ENCODE results near the gene SMYD5. TPM values are rescaled to one million over a fixed set of nuclear protein-coding genes. Genes with fewer than 3 reads are reported as not detected.
"Not testable (repeated sequence)": the region's sequence is repeated elsewhere in the genome, so short reads cannot be mapped to it uniquely, and the experiment has no call there.

Gene SMYD5
- total RNA-seq, 2 donors from 2014 or later, result 27.2 to 47.1 TPM

GRCh38 chr2:73255007-73255644 lies 41.1 kb downstream of the SMYD5 start:
- no peaks in the 10 kb centered on the region for H3K27me3 Mint-ChIP-seq
- H3K36me3 Mint-ChIP-seq, result peaks cover 5% of the 10 kb centered on the region
- no peak for ATAC-seq
- H3K9me3 Mint-ChIP-seq, result no peaks in the 10 kb centered on the region
- no peak for DNase-seq (ENCODE audit: low spot score)
- H3K27ac Mint-ChIP-seq, result no peak overlapping the region
- no peak overlapping the region for H3K4me3 Mint-ChIP-seq
- peaks cover 0 to 3% of the 10 kb centered on the region in 2 donors for H3K4me1 Mint-ChIP-seq (ENCODE audit: low read depth in 2 of 2)

- Mint-ChIP-seq H3K4me1 (ENCODE audit: low read depth in 2 of 2) (peaks cover 0 to 3% of the 10 kb centered on the region in 2 donors), H3K36me3 (peaks cover 5% of the 10 kb centered on the region), H3K27ac (no peak overlapping the region), H3K4me3 (no peak overlapping the region), H3K27me3 (no peaks in the 10 kb centered on the region), H3K9me3 (no peaks in the 10 kb centered on the region)
- no peak for DNase-seq (ENCODE audit: low spot score)
- ATAC-seq, result no peak
These were observed 42.0 kb downstream of the SMYD5 start for GRCh38 chr2:73255907-73256617.

GRCh38 chr2:73256618-73256922 lies 42.5 kb downstream of the SMYD5 start:
- peaks cover 0 to 3% of the 10 kb centered on the region in 2 donors for H3K4me1 Mint-ChIP-seq (ENCODE audit: low read depth in 2 of 2)
- H3K27ac Mint-ChIP-seq, result no peak overlapping the region
- no peaks in the 10 kb centered on the region for H3K27me3 Mint-ChIP-seq
- peaks cover 5% of the 10 kb centered on the region for H3K36me3 Mint-ChIP-seq
- DNase-seq (ENCODE audit: low spot score) (no peak), ATAC-seq (no peak)
- H3K9me3 Mint-ChIP-seq, result no peaks in the 10 kb centered on the region
- H3K4me3 Mint-ChIP-seq, result no peak overlapping the region

GRCh38 chr2:73257021-73257420 lies 43.0 kb downstream of the SMYD5 start:
- Mint-ChIP-seq H3K27me3 (no peaks in the 10 kb centered on the region), H3K36me3 (peaks cover 5% of the 10 kb centered on the region), H3K27ac (no peak overlapping the region), H3K4me1 (ENCODE audit: low read depth in 2 of 2) (peaks cover 0 to 3% of the 10 kb centered on the region in 2 donors), H3K9me3 (no peaks in the 10 kb centered on the region), H3K4me3 (no peak overlapping the region)
- DNase-seq (ENCODE audit: low spot score), result no peak
- ATAC-seq, result no peak

- Mint-ChIP-seq H3K27me3 (no peaks in the 10 kb centered on the region), H3K27ac (no peak overlapping the region), H3K36me3 (peaks cover 5% of the 10 kb centered on the region), H3K9me3 (no peaks in the 10 kb centered on the region), H3K4me1 (ENCODE audit: low read depth in 2 of 2) (peaks cover 0 to 3% of the 10 kb centered on the region in 2 donors), H3K4me3 (no peak overlapping the region)
- DNase-seq (ENCODE audit: low spot score) (no peak), ATAC-seq (no peak)
These were observed 43.5 kb downstream of the SMYD5 start for GRCh38 chr2:73257425-73258125.

- ATAC-seq (peak in 1 of 2 donors; percentile 4), DNase-seq (ENCODE audit: low spot score) (no peak)
- H3K36me3 Mint-ChIP-seq, result peaks cover 1% of the 10 kb centered on the region
- H3K4me1 Mint-ChIP-seq (ENCODE audit: low read depth in 2 of 2), result peaks cover 0 to 3% of the 10 kb centered on the region in 2 donors
- no peaks in the 10 kb centered on the region for H3K27me3 Mint-ChIP-seq
- H3K9me3 Mint-ChIP-seq, result no peaks in the 10 kb centered on the region
- H3K27ac Mint-ChIP-seq, result no peak overlapping the region
- no peak overlapping the region for H3K4me3 Mint-ChIP-seq
These were observed 44.3 kb downstream of the SMYD5 start for GRCh38 chr2:73258186-73258912.

- no peak for DNase-seq (ENCODE audit: low spot score)
- no peaks in the 10 kb centered on the region for H3K9me3 Mint-ChIP-seq
- no peaks in the 10 kb centered on the region for H3K36me3 Mint-ChIP-seq
- no peak overlapping the region for H3K27ac Mint-ChIP-seq
- H3K4me1 Mint-ChIP-seq (ENCODE audit: low read depth in 2 of 2), result peaks cover 0 to 3% of the 10 kb centered on the region in 2 donors
- no peak overlapping the region for H3K4me3 Mint-ChIP-seq
- ATAC-seq, result no peak
- no peaks in the 10 kb centered on the region for H3K27me3 Mint-ChIP-seq
These were observed 44.8 kb downstream of the SMYD5 start for GRCh38 chr2:73258913-73259215.

- no peak for DNase-seq (ENCODE audit: low spot score)
- Mint-ChIP-seq H3K27me3 (no peaks in the 10 kb centered on the region), H3K36me3 (no peaks in the 10 kb centered on the region), H3K4me3 (no peak overlapping the region), H3K27ac (no peak overlapping the region), H3K4me1 (ENCODE audit: low read depth in 2 of 2) (peaks cover 0 to 3% of the 10 kb centered on the region in 2 donors), H3K9me3 (no peaks in the 10 kb centered on the region)
- ATAC-seq, result no peak
These were observed 45.2 kb downstream of the SMYD5 start for GRCh38 chr2:73259276-73259675.

GRCh38 chr2:73259704-73260337 lies 45.8 kb downstream of the SMYD5 start:
- no peak for ATAC-seq
- no peaks in the 10 kb centered on the region for H3K27me3 Mint-ChIP-seq
- peaks cover 0 to 3% of the 10 kb centered on the region in 2 donors for H3K4me1 Mint-ChIP-seq (ENCODE audit: low read depth in 2 of 2)
- no peak overlapping the region for H3K27ac Mint-ChIP-seq
- no peak for DNase-seq (ENCODE audit: low spot score)
- no peaks in the 10 kb centered on the region for H3K36me3 Mint-ChIP-seq
- H3K9me3 Mint-ChIP-seq, result no peaks in the 10 kb centered on the region
- no peak overlapping the region for H3K4me3 Mint-ChIP-seq

- H3K27me3 Mint-ChIP-seq, result no peaks in the 10 kb centered on the region
- peaks cover 0 to 3% of the 10 kb centered on the region in 2 donors for H3K4me1 Mint-ChIP-seq (ENCODE audit: low read depth in 2 of 2)
- no peak overlapping the region for H3K4me3 Mint-ChIP-seq
- H3K9me3 Mint-ChIP-seq, result no peaks in the 10 kb centered on the region
- H3K27ac Mint-ChIP-seq, result no peak overlapping the region
- DNase-seq (ENCODE audit: low spot score) (no peak), ATAC-seq (no peak)
- no peaks in the 10 kb centered on the region for H3K36me3 Mint-ChIP-seq
These were observed 46.4 kb downstream of the SMYD5 start for GRCh38 chr2:73260338-73260984.

GRCh38 chr2:73262108-73262651 lies 48.1 kb downstream of the SMYD5 start:
- no peaks in the 10 kb centered on the region for H3K27me3 Mint-ChIP-seq
- H3K4me3 Mint-ChIP-seq, result no peak overlapping the region
- ATAC-seq, result no peak
- H3K36me3 Mint-ChIP-seq, result no peaks in the 10 kb centered on the region
- no peaks in the 10 kb centered on the region for H3K9me3 Mint-ChIP-seq
- H3K27ac Mint-ChIP-seq, result no peak overlapping the region
- no peak for DNase-seq (ENCODE audit: low spot score)
- peaks cover 4 to 5% of the 10 kb centered on the region in 2 donors for H3K4me1 Mint-ChIP-seq (ENCODE audit: low read depth in 2 of 2)

GRCh38 chr2:73262691-73263429 lies 48.8 kb downstream of the SMYD5 start:
- not testable (repeated sequence) for H3K9me3 Mint-ChIP-seq; H3K4me3 Mint-ChIP-seq; DNase-seq (ENCODE audit: low spot score); ATAC-seq; H3K27ac Mint-ChIP-seq; H3K36me3 Mint-ChIP-seq; H3K27me3 Mint-ChIP-seq; H3K4me1 Mint-ChIP-seq (ENCODE audit: low read depth in 2 of 2)

All from natural killer cell treated with Interleukin-12 subunit alpha and Interleukin-12 subunit beta and Interleukin-15 and Interleukin-18, amount 100 ng/mL, for 72 hours (primary cell).